HepG2 (cell line): ENCODE data around the gene SLC8A2. TPM values are rescaled to one million over a fixed set of nuclear protein-coding genes. Genes with fewer than 3 reads are reported as not detected.

Source experiments
- AKNA ChIP-seq: sonication (generic); formaldehyde crosslinking; IDR thresholded peaks from 2 replicates; pipeline ENCODE4 v1.4.0; 2020; ENCODE audit warnings: missing genetic modification reagents, borderline replicate concordance
- DMTF1 ChIP-seq: sonication (generic); formaldehyde crosslinking; IDR thresholded peaks from 2 replicates; pipeline ENCODE4 v1.4.0; 2020; ENCODE audit warnings: mild to moderate bottlenecking, missing genetic modification reagents
- KLF9 ChIP-seq: IDR thresholded peaks from 2 replicates; pipeline ENCODE4 v1.6.1; 2016; ENCODE audit warnings: low read depth
- MAFF ChIP-seq: IDR thresholded peaks from 2 replicates; pipeline ENCODE4 v1.6.1; 2011; ENCODE audit warnings: low read depth, low read length, improper control_type of control experiment
- MAFK ChIP-seq, 2 experiments: IDR thresholded peaks in 1 of 2; conservative IDR thresholded peaks in 1 of 2; 2 replicates each; pipeline ENCODE4 v1.6.1; 2011; ENCODE audit warnings: improper control_type of control experiment in 2 of 2, low read length in 2 of 2
- MXI1 ChIP-seq: IDR thresholded peaks from 3 replicates; pipeline ENCODE4 v1.6.1; 2012; ENCODE audit warnings: low read depth, low read length, inconsistent platforms, borderline replicate concordance
- NFIB ChIP-seq: sonication (generic); formaldehyde crosslinking; IDR thresholded peaks from 2 replicates; pipeline ENCODE4 v1.9.0; 2021; ENCODE audit warnings: missing genetic modification reagents, mild to moderate bottlenecking, borderline replicate concordance
- NFYC ChIP-seq: IDR thresholded peaks from 2 replicates; pipeline ENCODE4 v1.6.1; 2016; ENCODE audit warnings: missing genetic modification reagents, missing compliant biosample characterization
- NR2F2 ChIP-seq: IDR thresholded peaks from 2 replicates; pipeline ENCODE4 v1.6.1; 2012; ENCODE audit warnings: low read depth, inconsistent platforms, borderline replicate concordance
- RERE ChIP-seq: IDR thresholded peaks from 2 replicates; pipeline ENCODE4 v1.6.1; 2016; ENCODE audit warnings: low read depth, missing genetic modification reagents, missing compliant biosample characterization
- ZFP62 ChIP-seq: sonication (generic); formaldehyde crosslinking; IDR thresholded peaks from 2 replicates; pipeline ENCODE4 v1.4.0; 2020; ENCODE audit warnings: missing genetic modification reagents
- ZFY ChIP-seq: sonication (generic); formaldehyde crosslinking; IDR thresholded peaks from 2 replicates; pipeline ENCODE4 v1.4.0; 2020; ENCODE audit warnings: missing genetic modification reagents
- ZNF136 ChIP-seq: sonication (generic); formaldehyde crosslinking; IDR thresholded peaks from 2 replicates; pipeline ENCODE4 v1.8.1; 2022; ENCODE audit warnings: low read depth, mild to moderate bottlenecking, moderate library complexity, missing genetic modification reagents
- ZNF670 ChIP-seq: sonication (generic); formaldehyde crosslinking; IDR thresholded peaks from 2 replicates; pipeline ENCODE4 v1.8.0; 2022; ENCODE audit warnings: mild to moderate bottlenecking, missing genetic modification reagents, borderline replicate concordance
- ZNF709 ChIP-seq: sonication (generic); formaldehyde crosslinking; IDR thresholded peaks from 2 replicates; pipeline ENCODE4 v1.5.0; 2020; ENCODE audit warnings: mild to moderate bottlenecking, missing genetic modification reagents
- polyA plus RNA-seq, 8 experiments: library from polyadenylated mRNA; depleted of rRNA in 3 of 8; stranded (reverse) in 7 of 8; unstranded in 1 of 8; fragments of >200 nt; fragmentation: Illumina TruSeq in 4 of 8; extraction: Trizol in 4 of 8; gene quantifications; 2 replicates each; pipeline versions ENCODE4 v1.2.1 to v1.2.3, GENCODE V29; 2011 to 2016; ENCODE audit warnings: low read depth in 4 of 8, missing spikeins in 1 of 8, mixed read lengths in 1 of 8; ENCODE audit not compliant: insufficient read depth in 1 of 8
- total RNA-seq, 5 experiments: library from RNA; depleted of rRNA; stranded (reverse); fragments of >200 nt; fragmentation: Illumina TruSeq; extraction: Trizol; gene quantifications; 2 replicates each; pipeline ENCODE4 v1.2.3, GENCODE V29; 2016; ENCODE audit warnings: low read depth in 1 of 5

The SLC8A2 gene
- total and polyA plus RNA-seq, 2 of the 13 experiments (the other 11 are each of a cell fraction or from before 2014, with no cell fraction given), result 0.02 TPM; not detected in 1

GRCh38 chr19:47430041-47430802 lies 41.5 kb downstream of the SLC8A2 start (continued):
- TF ChIP-seq DMTF1, result no peak
- TF ChIP-seq NFIB (CRISPR knock-in tag), result no peak
- 0 out of 2 replicates have a peak, but pooled peaks have one; percentile 40 for TF ChIP-seq ZNF136
- no peak for TF ChIP-seq AKNA (CRISPR knock-in tag)
- peak; percentile 96 for TF ChIP-seq ZNF709 (CRISPR knock-in tag)
- TF ChIP-seq MXI1, result no peak
- peak; percentile 27; the same call in 1 of the 2 replicates for TF ChIP-seq NFYC (CRISPR knock-in tag)
- TF ChIP-seq ZFP62 (CRISPR knock-in tag), result no peak
- TF ChIP-seq MAFF, result no peak
- peak; percentile 79 for TF ChIP-seq ZFY
- TF ChIP-seq MAFK (conservative IDR thresholded peaks at IDR 0.05 in 1 of 2, IDR thresholded peaks at IDR 0.05 in 1 of 2; ENCODE audit: low read length in 2 of 2), result no peak
- no peak for TF ChIP-seq RERE (CRISPR knock-in tag)
- no peak; the same call in 1 of the 2 replicates for TF ChIP-seq ZNF670 (CRISPR knock-in tag)
- no peak for TF ChIP-seq KLF9 (CRISPR knock-in tag)
- no peak for TF ChIP-seq NR2F2
